Body of pancreas (tissue), 4 donors: ENCODE measurements around the gene MRAP2. TPM values are rescaled to one million over a fixed set of nuclear protein-coding genes. Genes with fewer than 3 reads are reported as not detected.
A peak's percentile ranks its signal among the peaks of the same experiment; 100 is the strongest.

ENCODE experiments used
- ATAC-seq: fragments of 150-250 bp; one replicate; pipeline ENCODE4 v1.9.1; 2016
- DNase-seq, 4 donors: peaks; one replicate each; pipeline ENCODE4 v3.0.0-alpha.2; 2019
- H3K27ac ChIP-seq, 4 donors: fragments of 200-600 bp; sonication (generic); 1 replicate in 3 of 4; 2 replicates in 1 of 4; pipeline versions ENCODE4 v1.5.1 to v1.6.1; 2016 to 2019; ENCODE audit warnings: mild to moderate bottlenecking in 1 of 4, mixed read lengths in 1 of 4, moderate library complexity in 1 of 4
- H3K27me3 ChIP-seq, 2 donors: fragments of 200-600 bp; sonication (generic); one replicate each; pipeline ENCODE4 v1.6.0; 2016; ENCODE audit warnings: mild to moderate bottlenecking in 1 of 2
- H3K36me3 ChIP-seq, 2 donors: fragments of 200-600 bp; sonication (generic); replicated peaks in 1 of 2; 2 replicates each; pipeline ENCODE4 v1.5.1; 2016; ENCODE audit warnings: low read depth in 2 of 2; ENCODE audit not compliant: insufficient read depth in 1 of 2
- H3K4me1 ChIP-seq: fragments of 200-600 bp; sonication (generic); one replicate; pipeline ENCODE4 v1.6.0; 2016
- H3K4me3 ChIP-seq, 2 donors: fragments of 200-600 bp; sonication (generic); 1 replicate in 1 of 2; 2 replicates in 1 of 2; pipeline ENCODE4 v1.5.1; 2016 to 2019
- H3K9me3 ChIP-seq, 3 donors: fragments of 200-600 bp; sonication (generic); 1 replicate in 2 of 3; 2 replicates in 1 of 3; pipeline ENCODE4 v1.5.1; 2016
- CTCF ChIP-seq, 7 experiments: fragments of 450-650 bp in 4 of 7; fragments of 200-600 bp in 3 of 7; sonication (generic) in 3 of 7; IDR thresholded peaks; one replicate each; pipeline ENCODE4 v1.5.1; 2016 to 2019; ENCODE audit warnings: antibody characterized with exemption in 7 of 7
- POLR2A ChIP-seq, 3 donors: fragments of 450-650 bp; IDR thresholded peaks; one replicate each; pipeline ENCODE4 v1.6.1; 2016; ENCODE audit warnings: antibody characterized with exemption in 3 of 3, mild to moderate bottlenecking in 2 of 3
- WGBS, 2 donors: methylation state at CpG; one replicate each; pipeline ENCODE4 v1.1.5; 2017; 5-methylcytosine and 5-hydroxymethylcytosine counted together
- intact Hi-C: fragments of 100-400 bp; cut with DNase I; formaldehyde crosslinking; loops from one replicate; pipeline ENCODE4 v1.15.1; 2023
- total RNA-seq, 2 donors: library from RNA; depleted of rRNA; stranded (reverse); fragments of >200 nt; gene quantifications; one replicate each; pipeline ENCODE4 v1.1.0, GENCODE V29; 2016

MRAP2 gene
- total RNA-seq, 2 donors from 2014 or later = 2.3 to 3.6 TPM

- H3K27me3 ChIP-seq = no peaks in the 10 kb centered on the region
- no peaks in the 10 kb centered on the region for H3K36me3 ChIP-seq
- WGBS, 2 donors = 60 to 70% methylated on average over 5 of the region's 5 CpGs
- intact Hi-C loops = no loop called here
- no peak for ATAC-seq
- no peaks in the 10 kb centered on the region for H3K4me1 ChIP-seq
- no peaks in the 10 kb centered on the region for H3K9me3 ChIP-seq
- DNase-seq = no peak
- TF ChIP-seq CTCF (IDR thresholded peaks at IDR 0.05) (no peak), POLR2A (IDR thresholded peaks at IDR 0.05) (no peak)
- H3K27ac ChIP-seq = no peak overlapping the region
- no peak overlapping the region for H3K4me3 ChIP-seq
Observed at GRCh38 chr6:84050408-84050807, 16.8 kb downstream of the MRAP2 start.

GRCh38 chr6:84052204-84052882 lies 18.8 kb downstream of the MRAP2 start:
- peak; percentile 16 to 64 (median 41) for DNase-seq
- 13 to 17% methylated on average over 6 to 7 of the region's 7 CpGs for WGBS, 2 donors

GRCh38 chr6:84052883-84053241 lies 19.3 kb downstream of the MRAP2 start:
- Histone ChIP-seq H3K27me3 (no peaks in the 10 kb centered on the region), H3K36me3 (no peaks in the 10 kb centered on the region), H3K27ac (no peak overlapping the region), H3K4me1 (no peaks in the 10 kb centered on the region), H3K9me3 (no peaks in the 10 kb centered on the region), H3K4me3 (no peak overlapping the region)
- intact Hi-C loops = no loop called here
- WGBS, 2 donors = 56% methylated on average over 7 of the region's 7 CpGs
- no peak for TF ChIP-seq CTCF (IDR thresholded peaks at IDR 0.05)
- TF ChIP-seq POLR2A (IDR thresholded peaks at IDR 0.05) = no peak
- no peak for ATAC-seq
- DNase-seq = no peak

More at GRCh38 chr6:84052204-84052882, 18.8 kb downstream of the MRAP2 start:
- Histone ChIP-seq H3K9me3 (no peaks in the 10 kb centered on the region), H3K4me1 (no peaks in the 10 kb centered on the region), H3K27ac (no peak overlapping the region), H3K4me3 (no peak overlapping the region), H3K27me3 (no peaks in the 10 kb centered on the region), H3K36me3 (no peaks in the 10 kb centered on the region)
- intact Hi-C loops = no loop called here
- ATAC-seq = peak; percentile 70
- TF ChIP-seq POLR2A (IDR thresholded peaks at IDR 0.05) (no peak), CTCF (IDR thresholded peaks at IDR 0.05) (no peak)

GRCh38 chr6:84055647-84056046 lies 22.1 kb downstream of the MRAP2 start:
- no peak overlapping the region for H3K4me3 ChIP-seq
- no peak for DNase-seq
- H3K27ac ChIP-seq = no peak overlapping the region
- ATAC-seq = no peak
- H3K36me3 ChIP-seq = no peaks in the 10 kb centered on the region
- intact Hi-C loops = no loop called here
- H3K4me1 ChIP-seq = no peaks in the 10 kb centered on the region
- H3K9me3 ChIP-seq = no peaks in the 10 kb centered on the region
- no peak for TF ChIP-seq POLR2A (IDR thresholded peaks at IDR 0.05)
- TF ChIP-seq CTCF (IDR thresholded peaks at IDR 0.05) = no peak
- H3K27me3 ChIP-seq = no peaks in the 10 kb centered on the region
- 47 to 75% methylated on average over 2 of the region's 2 CpGs for WGBS, 2 donors

GRCh38 chr6:84057908-84058307 lies 24.3 kb downstream of the MRAP2 start:
- Histone ChIP-seq H3K9me3 (no peaks in the 10 kb centered on the region), H3K4me3 (no peak overlapping the region), H3K36me3 (no peaks in the 10 kb centered on the region), H3K27me3 (no peaks in the 10 kb centered on the region), H3K4me1 (no peaks in the 10 kb centered on the region), H3K27ac (no peak overlapping the region)
- TF ChIP-seq POLR2A (IDR thresholded peaks at IDR 0.05) (no peak), CTCF (IDR thresholded peaks at IDR 0.05) (no peak)
- WGBS, 2 donors = 58 to 70% methylated on average over 4 of the region's 4 CpGs
- DNase-seq = no peak
- intact Hi-C loops = no loop called here
- no peak for ATAC-seq
